ENCODE measurements around the gene SAMD8. TPM values are rescaled to one million over a fixed set of nuclear protein-coding genes. Genes with fewer than 3 reads are reported as not detected.

SAMD8 gene
- total and polyA plus RNA-seq, 11 donors = 7.5 to 43.0 (median 23.4) TPM

GRCh38 chr10:75091146-75091545 lies 20.3 kb upstream of the SAMD8 start:
- ATAC-seq (no peak), DNase-seq (no peak)
- H3K4me1 ChIP-seq = no peaks in the 10 kb centered on the region
- 85 to 87% (median 85%) methylated on average over 3 of the region's 3 CpGs for WGBS, 4 donors
- intact Hi-C loops (cut with DNase I) = loop anchor here in 5 of 10 donors (5.0 to 10.0 kb wide), 4 partner anchors 54 to 666 kb away; no protein-coding TSS in a partner anchor
- H3K36me3 ChIP-seq = peaks cover 0 to 4% (median 0%) of the 10 kb centered on the region in 9 donors
- no peaks in the 10 kb centered on the region for H3K9me3 ChIP-seq
- no peaks in the 10 kb centered on the region for H3K27me3 ChIP-seq
- H3K4me3 ChIP-seq = no peak overlapping the region
- H3K27ac ChIP-seq = no peak overlapping the region
- TF ChIP-seq CTCF (IDR thresholded peaks at IDR 0.05) (no peak), POLR2A (IDR thresholded peaks at IDR 0.05) (no peak)

GRCh38 chr10:75094465-75094864 lies 17.0 kb upstream of the SAMD8 start:
- ATAC-seq = no peak
- no peak for TF ChIP-seq CTCF (IDR thresholded peaks at IDR 0.05)
- TF ChIP-seq POLR2A (IDR thresholded peaks at IDR 0.05) = no peak
- H3K27ac ChIP-seq = no peak overlapping the region
- intact Hi-C loops (cut with DNase I) = loop anchor here in 5 of 10 donors (5.0 to 10.0 kb wide), 4 partner anchors 57 to 670 kb away; no protein-coding TSS in a partner anchor
- no peak overlapping the region for H3K4me3 ChIP-seq
- 82 to 96% (median 89%) methylated on average over 10 of the region's 10 CpGs for WGBS, 4 donors
- DNase-seq = no peak
- H3K4me1 ChIP-seq = peaks cover 0 to 2% (median 0%) of the 10 kb centered on the region in 12 donors
- H3K36me3 ChIP-seq = peaks cover 0 to 4% (median 0%) of the 10 kb centered on the region in 9 donors
- no peaks in the 10 kb centered on the region for H3K9me3 ChIP-seq
- no peaks in the 10 kb centered on the region for H3K27me3 ChIP-seq

GRCh38 chr10:75095631-75096030 lies 15.8 kb upstream of the SAMD8 start:
- Histone ChIP-seq H3K4me3 (no peak overlapping the region), H3K36me3 (peaks cover 0 to 4% (median 0%) of the 10 kb centered on the region in 9 donors), H3K4me1 (peaks cover 0 to 13% (median 7%) of the 10 kb centered on the region in 12 donors), H3K27me3 (no peaks in the 10 kb centered on the region), H3K27ac (no peak overlapping the region), H3K9me3 (no peaks in the 10 kb centered on the region)
- WGBS, 4 donors = 83 to 91% (median 89%) methylated on average over 14 of the region's 14 CpGs
- ATAC-seq (no peak), DNase-seq (no peak)
- intact Hi-C loops (cut with DNase I) = loop anchor here in 6 of 10 donors (5.0 to 10.0 kb wide), 6 partner anchors 61 to 833 kb away; no protein-coding TSS in a partner anchor
- no peak for TF ChIP-seq CTCF (IDR thresholded peaks at IDR 0.05)
- no peak for TF ChIP-seq POLR2A (IDR thresholded peaks at IDR 0.05)

GRCh38 chr10:75096749-75097148 lies 14.7 kb upstream of the SAMD8 start:
- no peak for TF ChIP-seq CTCF (IDR thresholded peaks at IDR 0.05)
- TF ChIP-seq POLR2A (IDR thresholded peaks at IDR 0.05) = no peak
- Histone ChIP-seq H3K27ac (no peak overlapping the region), H3K4me1 (peaks cover 0 to 21% (median 10%) of the 10 kb centered on the region in 12 donors), H3K36me3 (peaks cover 0 to 4% (median 0%) of the 10 kb centered on the region in 9 donors), H3K9me3 (no peaks in the 10 kb centered on the region), H3K27me3 (no peaks in the 10 kb centered on the region), H3K4me3 (no peak overlapping the region)
- intact Hi-C loops (cut with DNase I) = loop anchor here in 6 of 10 donors (5.0 to 10.0 kb wide), 6 partner anchors 62 to 834 kb away; no protein-coding TSS in a partner anchor
- DNase-seq = no peak
- no peak for ATAC-seq

All from heart left ventricle (tissue), 16 donors.